22Rv1 (cell line): ENCODE data around the gene CCNC.

Source experiments
- ZFX ChIP-seq: fragments of 450-650 bp; IDR thresholded peaks from 2 replicates; pipeline ENCODE4 v1.6.1; 2017; ENCODE audit warnings: antibody characterized with exemption, borderline replicate concordance
- TF ChIP-seq, protein P1 (sequence below): fragments of 450-650 bp; IDR thresholded peaks from 2 replicates; pipeline ENCODE4 v1.5.1; 2017; ENCODE audit warnings: mild to moderate bottlenecking

DNA sequence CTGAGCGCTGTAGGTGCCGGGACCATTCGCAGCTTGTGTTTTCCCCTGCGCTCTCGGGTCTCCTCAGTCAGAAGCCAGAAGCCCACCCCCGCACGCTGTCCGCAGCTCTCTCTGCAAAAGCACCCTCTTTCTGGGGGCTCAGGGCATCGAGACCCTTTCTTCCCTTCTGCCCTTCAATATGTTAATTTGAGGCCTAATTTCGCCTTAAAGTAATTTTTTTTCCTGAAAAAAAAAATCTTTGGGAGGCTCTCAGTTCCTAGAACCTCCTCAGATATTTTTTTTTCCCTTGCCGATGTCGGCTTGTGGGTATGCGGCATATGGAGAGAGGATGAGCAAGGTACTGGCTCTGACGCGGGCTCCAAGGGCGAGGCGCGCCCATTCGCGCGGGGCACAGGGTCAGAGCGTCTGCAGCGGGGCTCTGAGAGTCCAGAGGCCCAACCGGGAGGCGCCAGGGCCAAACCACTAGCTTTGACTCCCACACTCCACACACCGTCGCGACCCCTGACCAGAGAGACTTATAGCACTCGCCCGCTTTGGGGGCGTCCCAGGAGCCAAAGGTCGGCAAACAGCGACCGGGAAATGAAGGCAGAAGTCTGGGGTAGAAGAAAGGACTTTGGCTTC lies 39.1 kb upstream of the CCNC start:
- TF ChIP-seq, protein P1, sequence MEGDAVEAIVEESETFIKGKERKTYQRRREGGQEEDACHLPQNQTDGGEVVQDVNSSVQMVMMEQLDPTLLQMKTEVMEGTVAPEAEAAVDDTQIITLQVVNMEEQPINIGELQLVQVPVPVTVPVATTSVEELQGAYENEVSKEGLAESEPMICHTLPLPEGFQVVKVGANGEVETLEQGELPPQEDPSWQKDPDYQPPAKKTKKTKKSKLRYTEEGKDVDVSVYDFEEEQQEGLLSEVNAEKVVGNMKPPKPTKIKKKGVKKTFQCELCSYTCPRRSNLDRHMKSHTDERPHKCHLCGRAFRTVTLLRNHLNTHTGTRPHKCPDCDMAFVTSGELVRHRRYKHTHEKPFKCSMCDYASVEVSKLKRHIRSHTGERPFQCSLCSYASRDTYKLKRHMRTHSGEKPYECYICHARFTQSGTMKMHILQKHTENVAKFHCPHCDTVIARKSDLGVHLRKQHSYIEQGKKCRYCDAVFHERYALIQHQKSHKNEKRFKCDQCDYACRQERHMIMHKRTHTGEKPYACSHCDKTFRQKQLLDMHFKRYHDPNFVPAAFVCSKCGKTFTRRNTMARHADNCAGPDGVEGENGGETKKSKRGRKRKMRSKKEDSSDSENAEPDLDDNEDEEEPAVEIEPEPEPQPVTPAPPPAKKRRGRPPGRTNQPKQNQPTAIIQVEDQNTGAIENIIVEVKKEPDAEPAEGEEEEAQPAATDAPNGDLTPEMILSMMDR: no peak
- TF ChIP-seq ZFX: no peak
